Right lobe of liver (tissue), 4 donors: ENCODE data around the gene TM4SF18.

Experiments
- POLR2A ChIP-seq: fragments of 450-650 bp; IDR thresholded peaks from one replicate; pipeline ENCODE4 v1.6.1; 2017; ENCODE audit warnings: antibody characterized with exemption, mild to moderate bottlenecking
- TF ChIP-seq, protein P1 (sequence below), 4 donors: fragments of 200-600 bp in 3 of 4; fragments of 450-650 bp in 1 of 4; IDR thresholded peaks; one replicate each; pipeline versions ENCODE4 v1.5.1 to v1.8.0; 2016 to 2022; ENCODE audit warnings: antibody characterized with exemption in 4 of 4, mild to moderate bottlenecking in 2 of 4
- donor health status: DM: no; HTN: no; CAD: no.
- donor health status: DM: no; HTN: no; CAD: no.
- donor health status: DM: no; HTN: yes; CAD: no.

DNA sequence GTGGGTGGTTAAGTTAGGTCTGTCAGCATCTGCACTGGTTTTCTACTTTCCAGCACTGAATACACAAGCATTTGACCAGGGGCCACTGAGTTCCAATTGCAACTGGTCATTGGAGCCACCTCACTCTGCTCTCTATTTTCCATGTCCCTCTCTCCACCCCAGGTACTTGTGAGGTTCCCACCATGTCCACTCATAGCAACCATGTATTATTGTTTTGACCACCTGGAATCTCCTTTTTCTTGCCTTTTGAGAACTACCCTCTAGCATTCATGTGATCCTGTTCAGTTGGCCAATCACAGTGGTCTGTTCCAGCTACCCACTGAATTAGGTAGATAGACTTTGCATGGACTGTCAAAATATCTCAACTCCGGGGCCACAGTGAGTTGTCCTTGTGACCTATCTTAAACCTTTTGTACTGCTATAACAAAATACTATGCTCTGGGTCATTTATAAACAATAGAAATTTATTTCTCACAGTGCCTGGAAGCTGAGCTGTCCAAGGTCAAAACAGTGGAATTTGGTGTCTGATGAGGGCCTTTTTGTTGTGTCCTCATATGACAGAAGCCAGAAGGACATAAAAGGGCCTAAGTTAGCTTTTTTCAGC, 20.2 kb upstream of the TM4SF18 start:
- TF ChIP-seq, protein P1, sequence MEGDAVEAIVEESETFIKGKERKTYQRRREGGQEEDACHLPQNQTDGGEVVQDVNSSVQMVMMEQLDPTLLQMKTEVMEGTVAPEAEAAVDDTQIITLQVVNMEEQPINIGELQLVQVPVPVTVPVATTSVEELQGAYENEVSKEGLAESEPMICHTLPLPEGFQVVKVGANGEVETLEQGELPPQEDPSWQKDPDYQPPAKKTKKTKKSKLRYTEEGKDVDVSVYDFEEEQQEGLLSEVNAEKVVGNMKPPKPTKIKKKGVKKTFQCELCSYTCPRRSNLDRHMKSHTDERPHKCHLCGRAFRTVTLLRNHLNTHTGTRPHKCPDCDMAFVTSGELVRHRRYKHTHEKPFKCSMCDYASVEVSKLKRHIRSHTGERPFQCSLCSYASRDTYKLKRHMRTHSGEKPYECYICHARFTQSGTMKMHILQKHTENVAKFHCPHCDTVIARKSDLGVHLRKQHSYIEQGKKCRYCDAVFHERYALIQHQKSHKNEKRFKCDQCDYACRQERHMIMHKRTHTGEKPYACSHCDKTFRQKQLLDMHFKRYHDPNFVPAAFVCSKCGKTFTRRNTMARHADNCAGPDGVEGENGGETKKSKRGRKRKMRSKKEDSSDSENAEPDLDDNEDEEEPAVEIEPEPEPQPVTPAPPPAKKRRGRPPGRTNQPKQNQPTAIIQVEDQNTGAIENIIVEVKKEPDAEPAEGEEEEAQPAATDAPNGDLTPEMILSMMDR (IDR thresholded peaks at IDR 0.05) = no peak
- TF ChIP-seq POLR2A = no peak
